GM12878 (cell line): ENCODE data around the gene GPR176. TPM values are rescaled to one million over a fixed set of nuclear protein-coding genes. Genes with fewer than 3 reads are reported as not detected.

Experiments
- ATAC-seq: fragments of 200-7000 bp; cut with Tn5 transposase; 3 replicates; pipeline ENCODE4 v1.9.1; 2020; ENCODE audit warnings: mild to moderate bottlenecking, moderate library complexity
- BruUV-seq: library from RNA; stranded (reverse); fragments of 400-500 nt; replicated peaks from 2 replicates; lab custom pipeline; 2021; lab: Mats Ljungman, UMichigan
- CTCF ChIA-PET: fragments of 300-600 bp; sonication (Branson Sonifier 250); formaldehyde crosslinking; extraction: SDS; loops from one replicate; lab custom pipeline; 2021; ENCODE audit warnings: inconsistent platforms; lab: Yijun Ruan, JAX
- POLR2A ChIA-PET: fragments of 350-600 bp; formaldehyde crosslinking; extraction: SDS; loops from one replicate; lab custom pipeline; 2021; ENCODE audit warnings: inconsistent platforms; lab: Charles Lee
- RAD21 ChIA-PET: fragments of 300-600 bp; sonication (Branson Sonifier 250); formaldehyde crosslinking; loops from one replicate; lab custom pipeline; 2023; ENCODE audit warnings: antibody characterized with exemption; ENCODE audit not compliant: unreplicated experiment; lab: Charles Lee
- SMC1A ChIA-PET: fragments of 300-600 bp; sonication (Branson Sonifier 250); formaldehyde crosslinking; loops from one replicate; lab custom pipeline; 2023; ENCODE audit not compliant: unreplicated experiment, uncharacterized antibody; lab: Charles Lee
- DNase-seq: peaks from one replicate; pipeline ENCODE4 v3.0.0-alpha.2; 2011; ENCODE audit warnings: low read depth, low spot score
- FAIRE-seq: peaks from 3 replicates; lab custom pipeline; 2011; peaks lifted over from hg19 to GRCh38; lab: Jason Lieb, UNC
- H2AFZ ChIP-seq: 2 replicates; pipeline ENCODE4 v1.6.0; 2011; ENCODE audit warnings: low read depth, low read length, control low read depth; ENCODE audit not compliant: control insufficient read depth
- H3K27ac ChIP-seq: 2 replicates; pipeline ENCODE4 v1.5.1; 2011; ENCODE audit warnings: control low read depth; ENCODE audit not compliant: control insufficient read depth, insufficient read depth
- H3K27me3 ChIP-seq, 2 experiments: replicated peaks in 1 of 2; 2 replicates each; pipeline versions ENCODE4 v1.6.0 to v1.6.1; 2011; ENCODE audit warnings: low read length in 1 of 2; ENCODE audit not compliant: control insufficient read depth in 2 of 2, insufficient read depth in 2 of 2
- H3K36me3 ChIP-seq, 2 experiments: 2 replicates each; pipeline ENCODE4 v1.5.1; 2011; ENCODE audit warnings: low read length in 1 of 2; ENCODE audit not compliant: control insufficient read depth in 2 of 2, insufficient read depth in 2 of 2
- H3K4me1 ChIP-seq: 2 replicates; pipeline ENCODE4 v1.6.1; 2011; ENCODE audit warnings: mild to moderate bottlenecking, low read length, moderate library complexity, mixed read lengths; ENCODE audit not compliant: control insufficient read depth, insufficient read depth
- H3K4me2 ChIP-seq: 2 replicates; pipeline ENCODE4 v1.6.0; 2011; ENCODE audit warnings: control low read depth; ENCODE audit not compliant: control insufficient read depth, insufficient read depth
- H3K4me3 ChIP-seq: fragments of 200-600 bp; sonication (generic); 2 replicates; pipeline ENCODE4 v1.5.1; 2016
- H3K79me2 ChIP-seq: 2 replicates; pipeline ENCODE4 v1.6.0; 2011; ENCODE audit warnings: low read length; ENCODE audit not compliant: control insufficient read depth, insufficient read depth
- H3K9ac ChIP-seq: 2 replicates; pipeline ENCODE4 v1.8.0; 2011; ENCODE audit warnings: low read length, control low read depth, mixed read lengths; ENCODE audit not compliant: control insufficient read depth, insufficient read depth
- H3K9me3 ChIP-seq: replicated peaks from 3 replicates; pipeline ENCODE4 v1.5.1; 2011; ENCODE audit warnings: mild to moderate bottlenecking, low read length; ENCODE audit not compliant: control insufficient read depth, insufficient read depth
- H4K20me1 ChIP-seq: 2 replicates; pipeline ENCODE4 v1.6.0; 2011; ENCODE audit not compliant: control insufficient read depth, insufficient read depth
- BHLHE40 ChIP-seq, 2 experiments: fragments of 450-650 bp in 1 of 2; IDR thresholded peaks; 2 replicates each; pipeline ENCODE4 v1.6.1; 2011 to 2017; ENCODE audit warnings: low read depth in 2 of 2, borderline replicate concordance in 1 of 2, improper control_type of control experiment in 1 of 2, low read length in 1 of 2, mild to moderate bottlenecking in 1 of 2
- CBFB ChIP-seq: IDR thresholded peaks from 2 replicates; pipeline ENCODE4 v1.6.1; 2016; ENCODE audit warnings: antibody characterized with exemption, low read depth
- CEBPB ChIP-seq, 2 experiments: fragments of 150-350 bp in 1 of 2; IDR thresholded peaks; 2 replicates each; pipeline ENCODE4 v1.6.1; 2012 to 2014; ENCODE audit warnings: low read depth in 2 of 2, low read length in 2 of 2, borderline replicate concordance in 1 of 2, inconsistent platforms in 1 of 2
- CREM ChIP-seq: IDR thresholded peaks from 2 replicates; pipeline ENCODE4 v1.6.1; 2014; ENCODE audit warnings: antibody characterized with exemption, low read depth
- EGR1 ChIP-seq, 2 experiments: IDR thresholded peaks; 1 replicate in 1 of 2; 2 replicates in 1 of 2; pipeline ENCODE4 v1.6.1; 2011 to 2012; ENCODE audit warnings: low read depth in 2 of 2, low read length in 2 of 2, borderline replicate concordance in 1 of 2, mild to moderate bottlenecking in 1 of 2, moderate library complexity in 1 of 2
- FOXK2 ChIP-seq: fragments of 450-650 bp; IDR thresholded peaks from 2 replicates; pipeline ENCODE4 v1.6.1; 2017; ENCODE audit warnings: mild to moderate bottlenecking, moderate library complexity
- HDAC6 ChIP-seq: fragments of 200-600 bp; sonication (generic); IDR thresholded peaks from one replicate; pipeline ENCODE4 v1.8.0; 2017; ENCODE audit warnings: antibody characterized with exemption; ENCODE audit not compliant: unreplicated experiment
- MAX ChIP-seq: IDR thresholded peaks from 2 replicates; pipeline ENCODE4 v1.6.1; 2012; ENCODE audit warnings: low read depth, low read length, improper control_type of control experiment
- MTA2 ChIP-seq: fragments of 450-650 bp; IDR thresholded peaks from 2 replicates; pipeline ENCODE4 v1.6.1; 2016; ENCODE audit warnings: low read depth, mild to moderate bottlenecking, moderate library complexity
- POLR2AphosphoS5 ChIP-seq: IDR thresholded peaks from 2 replicates; pipeline ENCODE4 v1.6.1; 2011; ENCODE audit warnings: mild to moderate bottlenecking, low read length, inconsistent platforms
- SKIL ChIP-seq: fragments of 450-650 bp; IDR thresholded peaks from 2 replicates; pipeline ENCODE4 v1.6.1; 2017; ENCODE audit warnings: mild to moderate bottlenecking, low read depth, inconsistent platforms; ENCODE audit not compliant: poor library complexity, severe bottlenecking
- SMARCA5 ChIP-seq: fragments of 450-650 bp; IDR thresholded peaks from 2 replicates; pipeline ENCODE4 v1.6.1; 2017; ENCODE audit warnings: mild to moderate bottlenecking
- SREBF2 ChIP-seq: IDR thresholded peaks from 2 replicates; pipeline ENCODE4 v1.6.1; 2012; ENCODE audit warnings: mild to moderate bottlenecking, low read length
- TARDBP ChIP-seq: IDR thresholded peaks from 2 replicates; pipeline ENCODE4 v1.6.1; 2016; ENCODE audit warnings: borderline replicate concordance
- TCF12 ChIP-seq: IDR thresholded peaks from 2 replicates; pipeline ENCODE4 v1.6.1; 2011; ENCODE audit warnings: low read depth, mild to moderate bottlenecking, low read length
- TCF3 ChIP-seq: IDR thresholded peaks from 2 replicates; pipeline ENCODE4 v1.6.1; 2012; ENCODE audit warnings: low read depth, mild to moderate bottlenecking, low read length, borderline replicate concordance; ENCODE audit not compliant: insufficient read depth
- ZBTB11 ChIP-seq: fragments of 450-650 bp; formaldehyde crosslinking; IDR thresholded peaks from 2 replicates; pipeline ENCODE4 v1.5.0; 2022; ENCODE audit warnings: mild to moderate bottlenecking, missing genetic modification characterization
- ZNF274 ChIP-seq: IDR thresholded peaks from one replicate; pipeline ENCODE4 v1.8.0; 2011; ENCODE audit not compliant: insufficient read length, insufficient read depth
- ZNF384 ChIP-seq: IDR thresholded peaks from 2 replicates; pipeline ENCODE4 v1.6.1; 2012; ENCODE audit warnings: low read depth, mild to moderate bottlenecking, low read length, improper control_type of control experiment, borderline replicate concordance
- ZZZ3 ChIP-seq: IDR thresholded peaks from 2 replicates; pipeline ENCODE4 v1.6.1; 2011; ENCODE audit warnings: low read depth; ENCODE audit not compliant: control insufficient read depth, insufficient read length
- WGBS: methylation state at CpG from one replicate; pipeline ENCODE4 v1.1.6; 2016; ENCODE audit warnings: low lambda C conversion rate; ENCODE audit not compliant: insufficient replicate concordance, insufficient coverage; ENCODE audit errors: missing lambda C conversion rate; 5-methylcytosine and 5-hydroxymethylcytosine counted together
- in situ Hi-C: fragments of 300-500 bp; cut with MboI; formaldehyde crosslinking; loops from 9 replicates; pipeline ENCODE4 v1.14.3; 2018; ENCODE audit warnings: mixed read lengths
- intact Hi-C: fragments of 100-400 bp; cut with micrococcal nuclease; formaldehyde crosslinking; loops from one replicate; pipeline ENCODE4 v1.14.2; 2022; ENCODE audit not compliant: unreplicated experiment
- polyA plus RNA-seq, 11 experiments: library from polyadenylated mRNA; depleted of rRNA in 4 of 11; unstranded in 6 of 11; stranded (reverse) in 5 of 11; fragments of >200 nt; fragmentation: Nextera tagmentation in 4 of 11; fragmentation: Illumina TruSeq in 1 of 11; extraction: Ambion mirVana in 4 of 11; extraction: Trizol in 1 of 11; gene quantifications; 1 replicate in 1 of 11; 2 replicates in 10 of 11; pipeline versions ENCODE4 v1.2.1 to v1.2.3, GENCODE V29; 2011 to 2016; ENCODE audit warnings: inconsistent platforms in 2 of 11, missing spikeins in 2 of 11, low read depth in 1 of 11
- total RNA-seq, 4 experiments: library from RNA; depleted of rRNA in 3 of 4; stranded (reverse); fragments of >200 nt in 3 of 4; fragmentation: Illumina TruSeq in 1 of 4; extraction: Trizol in 1 of 4; gene quantifications; 2 replicates each; pipeline versions ENCODE4 v1.2.1 to v1.2.3, GENCODE V29; 2013 to 2021

Gene GPR176
- total and polyA plus RNA-seq, 10 of the 15 experiments (the other 5 are each of a cell fraction or from before 2014, with no cell fraction given): 0.02 to 0.33 (median 0.16) TPM; not detected in 4

- Histone ChIP-seq H3K9me3 (no peaks in the 10 kb centered on the region), H3K27me3 (no peaks in the 10 kb centered on the region), H3K9ac (peak overlapping the region; percentile 88), H4K20me1 (no peaks in the 10 kb centered on the region), H3K4me2 (peak overlapping the region; percentile 93), H3K4me1 (peaks cover 17% of the 10 kb centered on the region), H3K27ac (no peak overlapping the region), H2AFZ (no peak overlapping the region)
- no TSS peak for BruUV-seq
- ChIA-PET POLR2A (no interaction called here), RAD21 (interaction anchor here (0.9 to 2.0 kb wide), 2 partner anchors 90 to 99 kb away, joined by 3 to 9 read pairs; no protein-coding TSS in a partner anchor), CTCF (interaction anchor here (0.9 to 4.2 kb wide), 9 partner anchors 10 to 491 kb away, joined by 3 to 23 read pairs (median 5); no protein-coding TSS in a partner anchor), SMC1A (interaction anchor here (0.9 to 2.4 kb wide), 4 partner anchors 27 to 323 kb away, joined by 3 to 14 read pairs (median 4); no protein-coding TSS in a partner anchor)
- in situ Hi-C loops: loop anchor here (10.0 kb wide), 2 partner anchors 321 to 491 kb away; partner anchors contain the start of gene BMF
- TF ChIP-seq ZBTB11 (CRISPR knock-in tag) (no peak), ZNF274 (no peak), SREBF2 (no peak), CEBPB (IDR thresholded peaks at IDR 0.05; ENCODE audit: borderline replicate concordance in 1 of 2, low read depth in 2 of 2, low read length in 2 of 2) (no peak), CREM (no peak), CBFB (no peak), MTA2 (no peak), BHLHE40 (IDR thresholded peaks at IDR 0.05; ENCODE audit: borderline replicate concordance in 1 of 2, low read depth in 2 of 2, low read length in 1 of 2) (no peak), POLR2AphosphoS5 (no peak), ZZZ3 (no peak), HDAC6 (no peak), FOXK2 (no peak), EGR1 (IDR thresholded peaks at IDR 0.05; ENCODE audit: borderline replicate concordance in 1 of 2, low read depth in 2 of 2, low read length in 2 of 2) (no peak), MAX (no peak), SKIL (no peak), ZNF384 (no peak), TCF3 (no peak), TARDBP (no peak), SMARCA5 (no peak), TCF12 (no peak)
- TF ChIP-seq, all 136 proteins: peak for 0
- no peak for ATAC-seq
- 16% methylated on average over 4 of the region's 4 CpGs for WGBS
- Histone ChIP-seq H3K4me3 (peak overlapping the region; percentile 97), H3K36me3 (no peaks in the 10 kb centered on the region; a peak in 1 of 4 replicates), H3K79me2 (peaks cover 12% of the 10 kb centered on the region)
- no peak for FAIRE-seq
- intact Hi-C loops: no loop called here
- DNase-seq: no peak
Observed at GRCh38 chr15:39784125-39784524, 135.9 kb downstream of the GPR176 start.
